HEK293T (cell line): ENCODE data around the gene PYGM.
"Not testable (repeated sequence)": the region's sequence is repeated elsewhere in the genome, so short reads cannot be mapped to it uniquely, and the experiment has no call there.

ENCODE experiments used
- CTCF ChIA-PET: fragments of 350-600 bp; formaldehyde crosslinking; extraction: SDS; loops from one replicate; lab custom pipeline; 2021; ENCODE audit warnings: antibody characterized with exemption, inconsistent platforms; lab: Yijun Ruan, JAX
- POLR2A ChIA-PET: fragments of 350-600 bp; formaldehyde crosslinking; extraction: SDS; loops from one replicate; lab custom pipeline; 2020; ENCODE audit warnings: antibody characterized with exemption, inconsistent platforms; lab: Yijun Ruan, JAX
- DNase-seq: peaks from one replicate; pipeline ENCODE4 v3.0.0; 2012; ENCODE audit warnings: mixed read lengths; ENCODE audit errors: extremely low spot score
- ARNT ChIP-seq: fragments of 450-650 bp; IDR thresholded peaks from 2 replicates; pipeline ENCODE4 v1.6.1; 2017; ENCODE audit warnings: mild to moderate bottlenecking
- BHLHE40 ChIP-seq: fragments of 450-650 bp; IDR thresholded peaks from 2 replicates; pipeline ENCODE4 v1.6.1; 2016; ENCODE audit warnings: mild to moderate bottlenecking, moderate library complexity, borderline replicate concordance
- CTBP1 ChIP-seq: fragments of 450-650 bp; IDR thresholded peaks from 2 replicates; pipeline ENCODE4 v1.6.1; 2016; ENCODE audit warnings: borderline replicate concordance
- ELF4 ChIP-seq: fragments of 450-650 bp; IDR thresholded peaks from 2 replicates; pipeline ENCODE4 v1.6.1; 2017; ENCODE audit warnings: antibody characterized with exemption
- FOXA1 ChIP-seq: fragments of 450-650 bp; IDR thresholded peaks from 2 replicates; pipeline ENCODE4 v1.6.1; 2016; ENCODE audit warnings: mild to moderate bottlenecking
- FOXK2 ChIP-seq: fragments of 450-650 bp; IDR thresholded peaks from 2 replicates; pipeline ENCODE4 v1.6.1; 2016; ENCODE audit warnings: mild to moderate bottlenecking
- FOXM1 ChIP-seq: fragments of 450-650 bp; IDR thresholded peaks from 2 replicates; pipeline ENCODE4 v1.6.1; 2017; ENCODE audit warnings: mild to moderate bottlenecking, borderline replicate concordance
- HDGF ChIP-seq: fragments of 450-650 bp; IDR thresholded peaks from 2 replicates; pipeline ENCODE4 v1.6.1; 2017; ENCODE audit warnings: antibody characterized with exemption, borderline replicate concordance
- L3MBTL2 ChIP-seq: fragments of 450-650 bp; conservative IDR thresholded peaks from 2 replicates; pipeline ENCODE4 v1.6.1; 2016; ENCODE audit warnings: mild to moderate bottlenecking
- LEF1 ChIP-seq: fragments of 450-650 bp; IDR thresholded peaks from 2 replicates; pipeline ENCODE4 v1.6.1; 2017; ENCODE audit warnings: mild to moderate bottlenecking, borderline replicate concordance
- NFRKB ChIP-seq: fragments of 450-650 bp; IDR thresholded peaks from 2 replicates; pipeline ENCODE4 v1.6.1; 2016; ENCODE audit warnings: mild to moderate bottlenecking, moderate library complexity
- SP1 ChIP-seq: fragments of 450-650 bp; IDR thresholded peaks from 2 replicates; pipeline ENCODE4 v1.6.1; 2017
- SUZ12 ChIP-seq: fragments of 450-650 bp; IDR thresholded peaks from 2 replicates; pipeline ENCODE4 v1.6.1; 2016; ENCODE audit warnings: mild to moderate bottlenecking
- TARDBP ChIP-seq: fragments of 450-650 bp; IDR thresholded peaks from 2 replicates; pipeline ENCODE4 v1.6.1; 2016
- ZNF384 ChIP-seq: fragments of 450-650 bp; IDR thresholded peaks from 2 replicates; pipeline ENCODE4 v1.6.1; 2016
- TF ChIP-seq, protein P1 (sequence below): fragments of 450-650 bp; IDR thresholded peaks from 2 replicates; pipeline ENCODE4 v1.6.1; 2016

Gene PYGM

DNA sequence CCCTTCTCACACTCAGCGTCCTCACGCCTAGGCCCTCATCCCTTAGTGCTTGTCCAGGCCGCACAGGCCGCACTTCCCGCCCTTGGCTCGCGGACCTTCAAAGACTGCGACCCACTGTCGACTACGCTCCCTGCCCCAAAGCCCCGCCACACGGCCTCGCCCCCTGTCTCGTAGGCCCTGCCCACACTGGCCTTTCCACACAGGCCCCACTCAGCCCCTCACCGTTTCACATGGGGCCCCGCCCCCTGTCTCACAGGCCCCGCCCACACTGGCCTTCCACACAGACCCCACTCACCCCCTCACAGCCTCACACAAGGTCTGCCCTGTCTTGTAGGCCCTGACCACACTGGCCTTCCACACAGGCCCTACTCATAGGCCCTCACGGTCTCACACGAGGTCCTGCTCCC, 47.8 kb downstream of the PYGM start:
- CTCF ChIA-PET: no interaction called here
- POLR2A ChIA-PET: no interaction called here

DNA sequence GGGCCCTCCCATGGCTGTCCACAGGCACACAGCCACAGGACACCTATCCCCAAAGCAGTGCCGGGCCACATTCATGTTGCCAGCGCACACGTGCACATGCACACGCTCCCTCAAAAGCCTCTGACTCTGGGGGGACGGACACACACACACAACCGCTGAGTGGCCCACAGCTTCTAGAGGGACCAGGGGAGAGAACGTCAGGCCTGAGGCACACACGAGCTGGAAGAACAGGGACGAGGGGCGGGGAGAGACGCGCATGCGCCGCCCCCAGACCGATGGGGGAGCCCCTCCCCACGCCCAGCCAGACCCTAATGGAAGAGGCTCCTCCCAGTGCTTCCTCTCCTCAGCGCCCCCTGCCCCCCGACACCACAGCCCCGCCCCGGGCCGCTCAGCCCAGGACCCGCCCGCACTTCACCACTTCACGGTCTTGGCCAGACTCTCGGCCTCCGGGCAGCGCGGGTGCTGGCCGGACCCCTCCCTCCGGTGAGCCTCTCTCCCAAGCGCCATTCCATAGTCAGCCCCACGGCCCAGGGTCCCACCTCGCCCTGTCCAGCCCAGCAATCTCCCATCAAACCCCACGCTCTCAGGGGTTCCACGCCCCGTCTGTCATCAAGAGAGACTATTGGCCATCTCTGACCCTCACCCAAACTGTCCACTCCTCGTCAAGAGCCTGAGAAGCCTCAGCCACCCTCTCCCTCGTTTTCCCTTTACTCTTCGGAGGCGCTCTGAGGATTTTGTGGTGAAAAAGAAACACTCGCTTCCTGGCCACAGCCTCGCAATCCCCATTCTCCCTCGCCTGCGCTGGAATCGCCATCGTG, 48.4 kb downstream of the PYGM start:
- TF ChIP-seq L3MBTL2: no peak
- TF ChIP-seq SP1: no peak
- no peak for TF ChIP-seq TARDBP
- no peak for TF ChIP-seq HDGF
- no peak for TF ChIP-seq ZNF384
- no peak for TF ChIP-seq FOXM1
- TF ChIP-seq NFRKB: no peak
- CTCF ChIA-PET: interaction anchor here (3.2 kb wide), 1 partner anchor 23 kb away, joined by 15 read pairs; no protein-coding TSS in a partner anchor
- POLR2A ChIA-PET: no interaction called here
- DNase-seq: no peak

More for the DNA sequence above, 47.8 kb downstream of the PYGM start:
- no peak for DNase-seq
- no peak for TF ChIP-seq FOXM1
- no peak for TF ChIP-seq LEF1
- no peak for TF ChIP-seq TARDBP
- TF ChIP-seq BHLHE40: no peak
- TF ChIP-seq, protein P1, sequence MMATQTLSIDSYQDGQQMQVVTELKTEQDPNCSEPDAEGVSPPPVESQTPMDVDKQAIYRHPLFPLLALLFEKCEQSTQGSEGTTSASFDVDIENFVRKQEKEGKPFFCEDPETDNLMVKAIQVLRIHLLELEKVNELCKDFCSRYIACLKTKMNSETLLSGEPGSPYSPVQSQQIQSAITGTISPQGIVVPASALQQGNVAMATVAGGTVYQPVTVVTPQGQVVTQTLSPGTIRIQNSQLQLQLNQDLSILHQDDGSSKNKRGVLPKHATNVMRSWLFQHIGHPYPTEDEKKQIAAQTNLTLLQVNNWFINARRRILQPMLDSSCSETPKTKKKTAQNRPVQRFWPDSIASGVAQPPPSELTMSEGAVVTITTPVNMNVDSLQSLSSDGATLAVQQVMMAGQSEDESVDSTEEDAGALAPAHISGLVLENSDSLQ: no peak
- no peak for TF ChIP-seq FOXK2
- no peak for TF ChIP-seq ZNF384
- no peak for TF ChIP-seq SP1
- no peak for TF ChIP-seq SUZ12
- no peak for TF ChIP-seq HDGF
- TF ChIP-seq ELF4: no peak
- no peak for TF ChIP-seq L3MBTL2
- TF ChIP-seq NFRKB: no peak
- TF ChIP-seq FOXA1: no peak
- TF ChIP-seq ARNT: no peak
- TF ChIP-seq CTBP1: no peak

DNA sequence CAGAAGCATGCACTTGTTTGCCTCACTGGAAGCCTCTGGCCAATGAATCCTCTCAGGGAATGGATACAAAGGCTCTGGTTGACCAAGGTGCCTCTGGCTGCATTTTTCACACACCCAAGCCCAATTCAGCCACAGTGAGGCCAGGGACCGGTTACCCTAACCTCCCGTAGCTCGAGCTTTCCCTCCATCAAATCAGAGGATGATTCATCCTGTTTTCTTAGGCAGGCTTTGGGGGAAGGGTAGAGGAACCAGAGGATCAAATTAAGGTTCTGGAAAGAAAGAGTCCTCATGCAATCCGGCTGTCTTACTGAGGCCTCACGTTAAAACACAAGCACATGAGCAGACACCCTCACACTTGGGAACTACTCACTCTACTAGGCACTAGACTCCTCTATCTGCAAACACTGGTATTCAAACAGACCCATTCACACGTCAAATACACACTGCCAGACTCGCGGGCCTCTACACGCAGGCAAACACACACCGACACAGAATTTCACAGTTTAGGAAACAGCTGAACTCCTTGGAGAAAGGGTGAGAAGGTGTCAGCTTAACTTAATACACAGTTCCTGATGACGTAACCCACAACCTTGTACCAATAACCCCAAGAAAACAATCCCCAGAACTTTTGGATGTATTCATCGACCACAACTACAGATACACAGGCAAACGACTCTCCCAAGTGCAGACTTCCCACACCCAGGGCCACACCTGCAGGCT, 49.2 kb downstream of the PYGM start:
- ChIA-PET CTCF (interaction anchor here (0.9 to 3.2 kb wide), 2 partner anchors 9 to 22 kb away, joined by 3 to 15 read pairs; no protein-coding TSS in a partner anchor), POLR2A (no interaction called here)
- TF ChIP-seq SUZ12: no peak
- TF ChIP-seq FOXA1: no peak
- TF ChIP-seq ELF4: no peak
- TF ChIP-seq FOXM1: no peak
- TF ChIP-seq SP1: no peak
- TF ChIP-seq ZNF384: no peak
- TF ChIP-seq BHLHE40: no peak
- TF ChIP-seq ARNT: no peak
- DNase-seq: no peak

DNA sequence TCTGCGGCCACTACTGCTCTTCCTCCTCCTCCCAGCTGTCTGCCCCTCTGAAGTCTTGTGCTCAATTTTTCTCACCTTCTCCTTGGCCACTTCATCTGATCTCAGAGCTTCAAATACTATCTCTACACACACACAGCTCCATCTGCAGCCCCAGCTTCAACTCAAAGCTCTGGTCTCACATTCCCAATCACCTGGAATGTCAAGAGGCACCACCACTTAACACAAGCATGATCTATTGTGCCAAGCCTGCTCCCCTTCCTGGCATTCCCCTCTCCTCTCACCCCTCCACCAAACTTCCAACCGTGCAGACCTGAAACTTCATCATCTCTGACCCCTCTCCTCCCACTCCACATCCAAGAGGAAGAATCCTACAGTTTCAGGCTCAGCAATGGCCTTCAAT, 54.3 kb downstream of the PYGM start:
- ChIA-PET CTCF (interaction anchor here (3.9 kb wide), 1 partner anchor 17 kb away, joined by 33 read pairs; no protein-coding TSS in a partner anchor), POLR2A (interaction anchor here (1.8 kb wide), 1 partner anchor 73 kb away, joined by 4 read pairs; the partner anchor contains the start of gene SF1)
- TF ChIP-seq TARDBP (no peak), SUZ12 (no peak), HDGF (no peak), L3MBTL2 (no peak), SP1 (no peak), CTBP1 (no peak), ARNT (no peak), BHLHE40 (no peak), FOXK2 (no peak), ZNF384 (no peak), ELF4 (no peak), FOXM1 (no peak), LEF1 (no peak), FOXA1 (no peak), NFRKB (no peak)
- TF ChIP-seq, protein P1: no peak
- no peak for DNase-seq

DNA sequence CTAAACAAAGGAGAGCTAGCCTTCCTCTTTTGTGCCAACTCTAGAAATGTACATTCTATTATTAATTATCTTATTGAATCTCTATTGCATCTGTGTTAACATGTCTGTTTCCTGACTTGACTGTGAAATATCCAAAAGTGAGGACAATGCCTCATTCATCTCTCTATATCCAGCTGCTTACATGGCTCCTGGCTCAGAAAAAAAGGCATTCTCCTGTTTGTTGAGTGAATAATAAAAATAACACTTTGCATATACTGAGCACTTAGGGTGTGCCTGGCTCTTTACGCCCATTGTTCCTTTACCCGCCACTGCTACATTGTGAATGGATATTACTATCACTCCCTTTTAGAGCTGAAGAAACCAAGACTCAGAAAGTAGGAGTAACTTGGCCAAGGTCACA, 56.7 kb downstream of the PYGM start:
- CTCF ChIA-PET: interaction anchor here (3.9 kb wide), 1 partner anchor 14 kb away, joined by 33 read pairs; no protein-coding TSS in a partner anchor
- TF ChIP-seq BHLHE40 (no peak), FOXM1 (no peak), HDGF (no peak), SUZ12 (no peak), SP1 (no peak), ELF4 (no peak), ZNF384 (no peak), NFRKB (no peak), ARNT (no peak), L3MBTL2 (no peak), LEF1 (no peak), CTBP1 (no peak), FOXK2 (no peak), FOXA1 (no peak), TARDBP (no peak)
- TF ChIP-seq, protein P1: no peak
- no peak for DNase-seq
- POLR2A ChIA-PET: no interaction called here

DNA sequence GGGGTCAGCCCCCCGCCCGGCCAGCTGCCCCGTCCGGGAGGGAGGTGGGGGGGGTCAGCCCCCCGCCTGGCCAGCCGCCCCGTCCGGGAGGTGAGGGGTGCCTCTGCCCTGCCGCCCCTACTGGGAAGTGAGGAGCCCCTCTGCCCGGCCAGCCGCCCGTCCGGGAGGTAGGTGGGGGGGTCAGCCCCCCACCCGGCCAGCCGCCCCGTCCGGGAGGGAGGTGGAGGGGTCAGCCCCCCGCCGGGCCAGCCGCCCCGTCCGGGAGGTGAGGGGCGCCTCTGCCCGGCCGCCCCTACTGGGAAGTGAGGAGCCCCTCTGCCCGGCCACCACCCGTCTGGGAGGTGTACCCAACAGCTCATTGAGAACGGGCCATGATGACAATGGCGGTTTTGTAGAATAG, 57.8 kb downstream of the PYGM start:
- POLR2A ChIA-PET, CTCF ChIA-PET: not testable (repeated sequence)

More for the DNA sequence above, 57.8 kb downstream of the PYGM start:
- not testable (repeated sequence) for DNase-seq
